HG03060 (cell line): ENCODE results near the gene PTPRN.
A peak's percentile ranks its signal among the peaks of the same experiment; 100 is the strongest.

Experiments used
- ATAC-seq: cut with Tn5 transposase; IDR thresholded peaks from one replicate; pipeline ENCODE4 v1.9.1; 2021; ENCODE audit warnings: low read depth, moderate number of reproducible peaks; ENCODE audit not compliant: unreplicated experiment

The PTPRN gene

GRCh38 chr2:219247678-219248642 lies 61.2 kb downstream of the PTPRN start:
- no peak for ATAC-seq

GRCh38 chr2:219246559-219246958 lies 62.6 kb downstream of the PTPRN start:
- ATAC-seq, result no peak

- no peak for ATAC-seq
Measured at GRCh38 chr2:219245899-219246230, 63.3 kb downstream of the PTPRN start.

- ATAC-seq, result peak; percentile 52
Measured at GRCh38 chr2:219245148-219245898, 63.9 kb downstream of the PTPRN start, which contains the start of the genes GLB1L and STK16. TSS of gene GLB1L (minus strand) at chr2:219245444. CDS start at chr2:219243573, 1,871 bp downstream. TSS of gene STK16 (plus strand) at chr2:219245479. CDS start at chr2:219246000, 521 bp downstream.

GRCh38 chr2:219244789-219245147 lies 64.4 kb downstream of the PTPRN start:
- no peak for ATAC-seq

GRCh38 chr2:219243291-219243761 lies 65.9 kb downstream of the PTPRN start:
- no peak for ATAC-seq
